GM23338 (cell line): ENCODE data around the gene GRAMD1B. TPM values are rescaled to one million over a fixed set of nuclear protein-coding genes. Genes with fewer than 3 reads are reported as not detected.

Experiments
- ATAC-seq: fragments of 200-7000 bp; cut with Tn5 transposase; 3 replicates; pipeline ENCODE4 v1.9.1; 2020
- DNase-seq: peaks from one replicate; pipeline ENCODE4 v3.0.0-alpha.2; 2015; ENCODE audit warnings: low spot score
- H2AFZ ChIP-seq: fragments of 200-600 bp; sonication (generic); 2 replicates; pipeline ENCODE4 v1.8.0; 2016; ENCODE audit warnings: antibody characterized with exemption, mild to moderate bottlenecking, moderate library complexity
- H3F3A ChIP-seq: fragments of 200-600 bp; sonication (generic); replicated peaks from 2 replicates; pipeline ENCODE4 v1.8.0; 2017; ENCODE audit warnings: antibody characterized with exemption, mixed run types, low read depth
- H3K27ac ChIP-seq: fragments of 200-600 bp; sonication (generic); 2 replicates; pipeline ENCODE4 v1.6.1; 2016; ENCODE audit warnings: low read depth
- H3K27me3 ChIP-seq: fragments of 200-600 bp; sonication (generic); 2 replicates; pipeline ENCODE4 v1.8.0; 2016; ENCODE audit warnings: mild to moderate bottlenecking, mixed run types, moderate library complexity; ENCODE audit not compliant: insufficient read depth
- H3K36me3 ChIP-seq: fragments of 200-600 bp; sonication (generic); 2 replicates; pipeline ENCODE4 v1.8.0; 2016; ENCODE audit warnings: mild to moderate bottlenecking; ENCODE audit not compliant: insufficient read depth
- H3K4me1 ChIP-seq: fragments of 200-600 bp; sonication (generic); 2 replicates; pipeline ENCODE4 v1.8.0; 2016; ENCODE audit warnings: mild to moderate bottlenecking, moderate library complexity; ENCODE audit not compliant: insufficient read depth
- H3K4me2 ChIP-seq: fragments of 200-600 bp; sonication (generic); 2 replicates; pipeline ENCODE4 v1.7.1; 2017; ENCODE audit warnings: mixed run types
- H3K4me3 ChIP-seq: fragments of 200-600 bp; sonication (generic); 2 replicates; pipeline ENCODE4 v1.6.1; 2016; ENCODE audit warnings: mixed run types
- H3K79me2 ChIP-seq: fragments of 200-600 bp; sonication (generic); replicated peaks from 2 replicates; pipeline ENCODE4 v1.8.0; 2017; ENCODE audit warnings: mild to moderate bottlenecking; ENCODE audit not compliant: insufficient read depth
- H3K9me2 ChIP-seq: fragments of 200-600 bp; sonication (generic); 2 replicates; pipeline ENCODE4 v1.8.0; 2017; ENCODE audit not compliant: insufficient read depth
- H4K20me1 ChIP-seq: fragments of 200-600 bp; sonication (generic); replicated peaks from 2 replicates; pipeline ENCODE4 v1.8.0; 2017; ENCODE audit warnings: mild to moderate bottlenecking; ENCODE audit not compliant: insufficient read depth
- H3K27ac Mint-ChIP-seq: 2 replicates; pipeline ENCODE4 v1.8.0; 2020; ENCODE audit warnings: inconsistent platforms, mild to moderate bottlenecking, moderate library complexity, mixed read lengths
- H3K27me3 Mint-ChIP-seq: 3 replicates; pipeline ENCODE4 v1.8.0; 2022; ENCODE audit warnings: low read depth, mild to moderate bottlenecking, moderate library complexity, mixed read lengths, inconsistent platforms; ENCODE audit not compliant: insufficient read depth, poor library complexity
- H3K36me3 Mint-ChIP-seq: 3 replicates; pipeline ENCODE4 v1.8.0; 2021; ENCODE audit warnings: low read depth, mild to moderate bottlenecking, inconsistent platforms, moderate library complexity, mixed read lengths
- H3K4me1 Mint-ChIP-seq: 3 replicates; pipeline ENCODE4 v1.8.0; 2020; ENCODE audit warnings: mild to moderate bottlenecking, inconsistent platforms, mixed read lengths
- H3K4me3 Mint-ChIP-seq: 3 replicates; pipeline ENCODE4 v1.8.0; 2021; ENCODE audit warnings: moderate library complexity, mild to moderate bottlenecking, inconsistent platforms, mixed read lengths
- H3K9me3 Mint-ChIP-seq: 3 replicates; pipeline ENCODE4 v1.8.0; 2020; ENCODE audit warnings: moderate library complexity, mild to moderate bottlenecking, inconsistent platforms, mixed read lengths
- CREB1 ChIP-seq: fragments of 250-450 bp; sonication (Bioruptor Pico); IDR thresholded peaks from 2 replicates; pipeline ENCODE4 v1.5.0; 2020; ENCODE audit warnings: low read depth, mild to moderate bottlenecking, moderate library complexity
- CTCF ChIP-seq, 2 experiments: fragments of 200-600 bp in 1 of 2; sonication (generic) in 1 of 2; conservative IDR thresholded peaks; 2 replicates each; pipeline versions ENCODE4 v1.5.1 to v1.6.1; 2016 to 2017; ENCODE audit warnings: antibody characterized with exemption in 2 of 2, low read depth in 2 of 2, mild to moderate bottlenecking in 2 of 2, moderate library complexity in 1 of 2
- ETS1 ChIP-seq: IDR thresholded peaks from 2 replicates; pipeline ENCODE4 v1.6.1; 2016; ENCODE audit warnings: antibody characterized with exemption
- EZH2 ChIP-seq: fragments of 200-600 bp; sonication (generic); IDR thresholded peaks from one replicate; pipeline ENCODE4 v1.8.0; 2017; ENCODE audit warnings: antibody characterized with exemption, mild to moderate bottlenecking, low read depth; ENCODE audit not compliant: unreplicated experiment
- EZH2phosphoT487 ChIP-seq: fragments of 200-600 bp; sonication (generic); IDR thresholded peaks from one replicate; pipeline ENCODE4 v1.8.1; 2018; ENCODE audit warnings: antibody characterized with exemption; ENCODE audit not compliant: unreplicated experiment
- JUNB ChIP-seq: IDR thresholded peaks from one replicate; pipeline ENCODE4 v1.6.1; 2016; ENCODE audit warnings: antibody characterized with exemption; ENCODE audit not compliant: unreplicated experiment
- NANOG ChIP-seq: IDR thresholded peaks from 2 replicates; pipeline ENCODE4 v1.6.1; 2016; ENCODE audit warnings: antibody characterized with exemption, borderline replicate concordance
- POLR2AphosphoS5 ChIP-seq: IDR thresholded peaks from 2 replicates; pipeline ENCODE4 v1.6.1; 2016; ENCODE audit warnings: antibody characterized with exemption, low read depth
- REST ChIP-seq: IDR thresholded peaks from one replicate; pipeline ENCODE4 v1.6.1; 2018; ENCODE audit warnings: antibody characterized with exemption; ENCODE audit not compliant: unreplicated experiment
- STAT1 ChIP-seq: IDR thresholded peaks from one replicate; pipeline ENCODE4 v1.6.1; 2016; ENCODE audit warnings: antibody characterized with exemption; ENCODE audit not compliant: unreplicated experiment
- ZNF114 ChIP-seq: fragments of 250-450 bp; sonication (Bioruptor Pico); IDR thresholded peaks from 2 replicates; pipeline ENCODE4 v1.5.0; 2020; ENCODE audit warnings: mild to moderate bottlenecking, moderate library complexity
- ZNF331 ChIP-seq: fragments of 250-450 bp; sonication (Bioruptor Pico); IDR thresholded peaks from 2 replicates; pipeline ENCODE4 v1.5.0; 2020; ENCODE audit warnings: low read depth, mild to moderate bottlenecking, moderate library complexity
- ZNF462 ChIP-seq: fragments of 250-450 bp; sonication (Bioruptor Pico); IDR thresholded peaks from 2 replicates; pipeline ENCODE4 v1.5.0; 2020; ENCODE audit warnings: mild to moderate bottlenecking, moderate library complexity
- polyA plus RNA-seq: library from polyadenylated mRNA; unstranded; fragments of >200 nt; fragmentation: Nextera tagmentation; extraction: Ambion mirVana; gene quantifications from 2 replicates; pipeline ENCODE4 v1.2.1, GENCODE V29; 2016
- total RNA-seq: library from RNA; depleted of rRNA; stranded (reverse); fragments of >200 nt; shearing (Covaris generic); gene quantifications from 2 replicates; pipeline ENCODE4 v1.2.3, GENCODE V29; 2014

GRAMD1B gene
- total and polyA plus RNA-seq, 2 experiments from 2014 or later = 3.7 to 24.3 TPM

- H3K79me2 ChIP-seq = no peaks in the 10 kb centered on the region; the same call in 1 of the 2 replicates
- no peaks in the 10 kb centered on the region for H4K20me1 ChIP-seq
- Mint-ChIP-seq H3K27me3 (peaks cover 6% of the 10 kb centered on the region), H3K4me1 (peaks cover 18% of the 10 kb centered on the region), H3K4me3 (no peak overlapping the region), H3K36me3 (no peaks in the 10 kb centered on the region), H3K9me3 (no peaks in the 10 kb centered on the region), H3K27ac (no peak overlapping the region)
- H3K27ac ChIP-seq = no peak overlapping the region
- H3K9me2 ChIP-seq = no peaks in the 10 kb centered on the region; the same call in 1 of the 2 replicates
- ATAC-seq (no peak), DNase-seq (no peak)
- no peak overlapping the region for H3K4me3 ChIP-seq
- no peak overlapping the region for H2AFZ ChIP-seq
- H3F3A ChIP-seq = no peaks in the 10 kb centered on the region
- H3K4me1 ChIP-seq = no peaks in the 10 kb centered on the region; the same call in 1 of the 2 replicates
- no peaks in the 10 kb centered on the region for H3K36me3 ChIP-seq
- TF ChIP-seq ZNF462 (no peak), REST (no peak), EZH2 (no peak), ETS1 (no peak), CREB1 (CRISPR knock-in tag) (no peak), POLR2AphosphoS5 (no peak), STAT1 (no peak), ZNF331 (no peak), ZNF114 (CRISPR knock-in tag) (no peak), JUNB (no peak), CTCF (conservative IDR thresholded peaks at IDR 0.05; ENCODE audit: low read depth in 2 of 2) (no peak), EZH2phosphoT487 (no peak), NANOG (no peak)
- H3K4me2 ChIP-seq = no peak overlapping the region
- H3K27me3 ChIP-seq = no peaks in the 10 kb centered on the region
These were observed 158.2 kb downstream of the GRAMD1B start for GRCh38 chr11:123588117-123588863.
